H9 (cell line): ENCODE measurements around the gene DPH1. TPM values are rescaled to one million over a fixed set of nuclear protein-coding genes. Genes with fewer than 3 reads are reported as not detected.

Experiments
- DNase-seq: peaks from one replicate; pipeline ENCODE4 v3.0.0-alpha.2; 2017
- H2AFZ ChIP-seq: one replicate; pipeline ENCODE4 v1.6.1; 2013; ENCODE audit warnings: mild to moderate bottlenecking, low read length, control low read depth, moderate library complexity
- H2AK5ac ChIP-seq: 2 replicates; pipeline ENCODE4 v1.6.1; 2013; ENCODE audit warnings: low read length, control low read depth, mixed read lengths; ENCODE audit not compliant: insufficient read length
- H2BK120ac ChIP-seq: one replicate; pipeline ENCODE4 v1.6.1; 2013; ENCODE audit warnings: low read depth, mild to moderate bottlenecking, low read length, control low read depth, inconsistent platforms; ENCODE audit not compliant: poor library complexity, severe bottlenecking
- H2BK12ac ChIP-seq: 2 replicates; pipeline ENCODE4 v1.6.1; 2013; ENCODE audit warnings: low read length, control low read depth, mixed read lengths, low read depth; ENCODE audit not compliant: insufficient read length
- H2BK15ac ChIP-seq: 2 replicates; pipeline ENCODE4 v1.6.1; 2013; ENCODE audit warnings: low read depth, low read length, control low read depth
- H2BK20ac ChIP-seq: one replicate; pipeline ENCODE4 v1.6.1; 2013; ENCODE audit warnings: low read depth, mild to moderate bottlenecking, low read length, control low read depth, inconsistent platforms; ENCODE audit not compliant: poor library complexity, severe bottlenecking
- H2BK5ac ChIP-seq: 2 replicates; pipeline ENCODE4 v1.6.1; 2013; ENCODE audit warnings: low read length, control low read depth, mixed read lengths; ENCODE audit not compliant: insufficient read length
- H3K14ac ChIP-seq: 2 replicates; pipeline ENCODE4 v1.6.1; 2013; ENCODE audit warnings: low read length, control low read depth; ENCODE audit not compliant: insufficient read depth
- H3K18ac ChIP-seq: 2 replicates; pipeline ENCODE4 v1.6.1; 2013; ENCODE audit warnings: low read depth, mild to moderate bottlenecking, mixed read lengths, low read length, control low read depth; ENCODE audit not compliant: insufficient read length
- H3K23ac ChIP-seq: 2 replicates; pipeline ENCODE4 v1.6.1; 2013; ENCODE audit warnings: low read length, control low read depth, mixed read lengths, low read depth; ENCODE audit not compliant: insufficient read length
- H3K23me2 ChIP-seq: 2 replicates; pipeline ENCODE4 v1.6.1; 2013; ENCODE audit warnings: low read depth, mild to moderate bottlenecking, mixed read lengths, low read length, control low read depth; ENCODE audit not compliant: insufficient read length, poor library complexity, severe bottlenecking
- H3K27ac ChIP-seq: 2 replicates; pipeline ENCODE4 v1.5.1; 2013; ENCODE audit warnings: low read length, control low read depth, mixed read lengths, low read depth; ENCODE audit not compliant: insufficient read length
- H3K27me3 ChIP-seq: 2 replicates; pipeline ENCODE4 v1.6.1; 2013; ENCODE audit warnings: low read length, control low read depth, inconsistent platforms; ENCODE audit not compliant: insufficient read depth
- H3K4ac ChIP-seq: 2 replicates; pipeline ENCODE4 v1.6.1; 2013; ENCODE audit warnings: low read depth, mild to moderate bottlenecking, control low read depth, inconsistent platforms, low read length, moderate library complexity
- H3K4me1 ChIP-seq: 2 replicates; pipeline ENCODE4 v1.6.1; 2013; ENCODE audit warnings: low read length, control low read depth, inconsistent platforms; ENCODE audit not compliant: insufficient read depth
- H3K4me2 ChIP-seq: 2 replicates; pipeline ENCODE4 v1.6.1; 2013; ENCODE audit warnings: low read length, control low read depth, mixed read lengths; ENCODE audit not compliant: insufficient read length, insufficient read depth
- H3K56ac ChIP-seq: 2 replicates; pipeline ENCODE4 v1.6.1; 2013; ENCODE audit warnings: low read depth, mild to moderate bottlenecking, mixed read lengths, low read length, control low read depth; ENCODE audit not compliant: insufficient read length
- H3K79me1 ChIP-seq: 2 replicates; pipeline ENCODE4 v1.6.1; 2013; ENCODE audit warnings: low read depth, mild to moderate bottlenecking, moderate library complexity, low read length, control low read depth, inconsistent platforms; ENCODE audit not compliant: insufficient read depth, poor library complexity, severe bottlenecking
- H3K79me2 ChIP-seq: 2 replicates; pipeline ENCODE4 v1.6.1; 2013; ENCODE audit warnings: low read length, control low read depth, inconsistent platforms; ENCODE audit not compliant: insufficient read depth
- H3K9ac ChIP-seq: 2 replicates; pipeline ENCODE4 v1.6.1; 2013; ENCODE audit warnings: low read length, control low read depth, mixed read lengths; ENCODE audit not compliant: insufficient read length; ENCODE audit errors: extremely low read depth
- H3K9me3 ChIP-seq: one replicate; pipeline ENCODE4 v1.6.1; 2013; ENCODE audit warnings: low read depth, low read length, inconsistent platforms; ENCODE audit not compliant: control insufficient read depth
- H3T11ph ChIP-seq: one replicate; pipeline ENCODE4 v1.6.1; 2013; ENCODE audit warnings: mild to moderate bottlenecking, low read length, control low read depth, inconsistent platforms
- H4K20me1 ChIP-seq: one replicate; pipeline ENCODE4 v1.6.1; 2013; ENCODE audit not compliant: control insufficient read depth, insufficient read length, insufficient read depth
- H4K5ac ChIP-seq: 2 replicates; pipeline ENCODE4 v1.6.1; 2013; ENCODE audit warnings: low read depth, mild to moderate bottlenecking, mixed read lengths, low read length, control low read depth; ENCODE audit not compliant: insufficient read length
- H4K8ac ChIP-seq: replicated peaks from 2 replicates; pipeline ENCODE4 v1.6.1; 2013; ENCODE audit warnings: low read length, control low read depth, mixed read lengths, low read depth; ENCODE audit not compliant: insufficient read length
- H4K91ac ChIP-seq: 2 replicates; pipeline ENCODE4 v1.6.1; 2013; ENCODE audit warnings: low read depth, mild to moderate bottlenecking, moderate library complexity, mixed read lengths, low read length, control low read depth; ENCODE audit not compliant: insufficient read length
- H3K27ac Mint-ChIP-seq, 3 experiments: 2 replicates in 2 of 3; 3 replicates in 1 of 3; pipeline ENCODE4 v1.8.0; 2020 to 2021; ENCODE audit warnings: mixed read lengths in 3 of 3, mild to moderate bottlenecking in 1 of 3, moderate library complexity in 1 of 3
- H3K27me3 Mint-ChIP-seq: 2 replicates; pipeline ENCODE4 v1.8.0; 2021; ENCODE audit warnings: low read depth, mild to moderate bottlenecking, moderate library complexity, mixed read lengths
- H3K36me3 Mint-ChIP-seq, 3 experiments: 2 replicates in 2 of 3; 3 replicates in 1 of 3; pipeline ENCODE4 v1.8.0; 2020 to 2021; ENCODE audit warnings: low read depth in 3 of 3, mixed read lengths in 3 of 3; ENCODE audit not compliant: insufficient read depth in 1 of 3
- H3K4me1 Mint-ChIP-seq, 2 experiments: 2 replicates each; pipeline ENCODE4 v1.8.0; 2020; ENCODE audit warnings: mixed read lengths in 2 of 2
- H3K4me3 Mint-ChIP-seq, 2 experiments: 2 replicates in 1 of 2; 3 replicates in 1 of 2; pipeline ENCODE4 v1.8.0; 2020 to 2021; ENCODE audit warnings: mild to moderate bottlenecking in 2 of 2, mixed read lengths in 2 of 2, moderate library complexity in 1 of 2
- H3K9me3 Mint-ChIP-seq, 2 experiments: 2 replicates in 1 of 2; 3 replicates in 1 of 2; pipeline ENCODE4 v1.8.0; 2020; ENCODE audit warnings: mild to moderate bottlenecking in 2 of 2, mixed read lengths in 2 of 2, moderate library complexity in 1 of 2
- WGBS: extraction: QIAGEN DNeasy Blood & Tissue Kit; methylation state at CpG from one replicate; pipeline ENCODE4 v1.1.7; 2013; ENCODE audit warnings: missing lambda C conversion rate, low lambda C conversion rate, mixed read lengths; ENCODE audit not compliant: insufficient read length; ENCODE audit errors: extremely low coverage; 5-methylcytosine and 5-hydroxymethylcytosine counted together
- total RNA-seq: library from RNA; stranded (reverse); gene quantifications from 2 replicates; pipeline ENCODE4 v1.2.1, GENCODE V29; 2021
- TF ChIP-seq, protein P1 (sequence below): fragments of 200-600 bp; sonication (generic); conservative IDR thresholded peaks from 3 replicates; pipeline ENCODE4 v1.8.0; 2021; ENCODE audit warnings: antibody characterized with exemption, mild to moderate bottlenecking

DPH1 gene
- total RNA-seq, 1 experiment from 2014 or later: 27.5 TPM

DNA sequence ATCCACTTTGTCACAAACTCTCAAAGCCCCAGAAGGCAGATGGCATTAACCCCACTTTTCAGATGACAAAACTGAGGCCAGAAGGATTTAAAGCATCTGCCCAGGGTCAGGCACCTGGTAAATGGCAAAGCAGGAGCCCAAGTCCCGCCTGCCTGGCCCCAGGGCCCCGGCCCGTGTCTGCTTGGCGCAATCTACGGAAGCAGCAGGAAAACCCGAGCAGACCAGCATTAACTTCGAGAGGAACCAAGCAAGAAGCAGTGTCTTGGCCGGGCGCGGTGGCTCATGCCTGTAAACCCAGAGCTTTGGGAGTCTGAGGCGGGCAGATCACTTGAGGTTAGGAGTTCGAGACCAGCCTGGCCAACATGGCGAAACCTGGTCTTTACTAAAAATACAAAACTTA lies 26.4 kb upstream of the DPH1 start:
- no peak overlapping the region for H2BK120ac ChIP-seq
- no peak overlapping the region for H2AFZ ChIP-seq
- H2BK15ac ChIP-seq: no peak overlapping the region
- no peak overlapping the region for H3K27ac ChIP-seq
- no peak overlapping the region for H2BK20ac ChIP-seq
- no peak for DNase-seq
- no CpG with 5 or more reads among the region's 13 CpGs for WGBS
- H3K4ac ChIP-seq: no peak overlapping the region
- peaks cover 5% of the 10 kb centered on the region; the same call in 1 of the 2 replicates for H3K27me3 ChIP-seq
- H3K79me1 ChIP-seq: no peaks in the 10 kb centered on the region
- no peak overlapping the region for H4K8ac ChIP-seq
- H3K18ac ChIP-seq: no peak overlapping the region
- H3K23ac ChIP-seq: no peak overlapping the region
- no peak overlapping the region for H3K56ac ChIP-seq
- no peak overlapping the region for H4K91ac ChIP-seq
- no peaks in the 10 kb centered on the region for H3K79me2 ChIP-seq
- H3K4me1 ChIP-seq: no peaks in the 10 kb centered on the region; the same call in 1 of the 2 replicates
- H3K23me2 ChIP-seq: no peaks in the 10 kb centered on the region
- no peak overlapping the region for H3K27ac Mint-ChIP-seq
- no peak overlapping the region for H2BK12ac ChIP-seq
- TF ChIP-seq, protein P1, sequence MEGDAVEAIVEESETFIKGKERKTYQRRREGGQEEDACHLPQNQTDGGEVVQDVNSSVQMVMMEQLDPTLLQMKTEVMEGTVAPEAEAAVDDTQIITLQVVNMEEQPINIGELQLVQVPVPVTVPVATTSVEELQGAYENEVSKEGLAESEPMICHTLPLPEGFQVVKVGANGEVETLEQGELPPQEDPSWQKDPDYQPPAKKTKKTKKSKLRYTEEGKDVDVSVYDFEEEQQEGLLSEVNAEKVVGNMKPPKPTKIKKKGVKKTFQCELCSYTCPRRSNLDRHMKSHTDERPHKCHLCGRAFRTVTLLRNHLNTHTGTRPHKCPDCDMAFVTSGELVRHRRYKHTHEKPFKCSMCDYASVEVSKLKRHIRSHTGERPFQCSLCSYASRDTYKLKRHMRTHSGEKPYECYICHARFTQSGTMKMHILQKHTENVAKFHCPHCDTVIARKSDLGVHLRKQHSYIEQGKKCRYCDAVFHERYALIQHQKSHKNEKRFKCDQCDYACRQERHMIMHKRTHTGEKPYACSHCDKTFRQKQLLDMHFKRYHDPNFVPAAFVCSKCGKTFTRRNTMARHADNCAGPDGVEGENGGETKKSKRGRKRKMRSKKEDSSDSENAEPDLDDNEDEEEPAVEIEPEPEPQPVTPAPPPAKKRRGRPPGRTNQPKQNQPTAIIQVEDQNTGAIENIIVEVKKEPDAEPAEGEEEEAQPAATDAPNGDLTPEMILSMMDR: no peak
- H2AK5ac ChIP-seq: no peak overlapping the region
- H3K4me1 Mint-ChIP-seq: peaks cover 13 to 24% of the 10 kb centered on the region in 2 experiments
- H3K36me3 Mint-ChIP-seq: no peaks in the 10 kb centered on the region
- H3K4me2 ChIP-seq: no peak overlapping the region
- H3K14ac ChIP-seq: no peak overlapping the region
- no peaks in the 10 kb centered on the region for H3K9me3 ChIP-seq
- H4K20me1 ChIP-seq: no peaks in the 10 kb centered on the region
- H3K27me3 Mint-ChIP-seq: peaks cover 32% of the 10 kb centered on the region
- no peak overlapping the region for H4K5ac ChIP-seq
- no peak overlapping the region for H3K9ac ChIP-seq
- no peak overlapping the region for H3K4me3 Mint-ChIP-seq
- H2BK5ac ChIP-seq: no peak overlapping the region
- H3T11ph ChIP-seq: no peak overlapping the region
- no peaks in the 10 kb centered on the region; a peak in 1 of 5 replicates for H3K9me3 Mint-ChIP-seq
